HG03159 (cell line): Measurements from ENCODE around the gene CD84.
"Not testable (repeated sequence)": the region's sequence is repeated elsewhere in the genome, so short reads cannot be mapped to it uniquely, and the experiment has no call there.

Experiments
- ATAC-seq: cut with Tn5 transposase; IDR thresholded peaks from one replicate; pipeline ENCODE4 v1.9.1; 2021; ENCODE audit warnings: mild to moderate bottlenecking, moderate library complexity; ENCODE audit not compliant: unreplicated experiment

Gene CD84, protein sequence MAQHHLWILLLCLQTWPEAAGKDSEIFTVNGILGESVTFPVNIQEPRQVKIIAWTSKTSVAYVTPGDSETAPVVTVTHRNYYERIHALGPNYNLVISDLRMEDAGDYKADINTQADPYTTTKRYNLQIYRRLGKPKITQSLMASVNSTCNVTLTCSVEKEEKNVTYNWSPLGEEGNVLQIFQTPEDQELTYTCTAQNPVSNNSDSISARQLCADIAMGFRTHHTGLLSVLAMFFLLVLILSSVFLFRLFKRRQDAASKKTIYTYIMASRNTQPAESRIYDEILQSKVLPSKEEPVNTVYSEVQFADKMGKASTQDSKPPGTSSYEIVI

DNA sequence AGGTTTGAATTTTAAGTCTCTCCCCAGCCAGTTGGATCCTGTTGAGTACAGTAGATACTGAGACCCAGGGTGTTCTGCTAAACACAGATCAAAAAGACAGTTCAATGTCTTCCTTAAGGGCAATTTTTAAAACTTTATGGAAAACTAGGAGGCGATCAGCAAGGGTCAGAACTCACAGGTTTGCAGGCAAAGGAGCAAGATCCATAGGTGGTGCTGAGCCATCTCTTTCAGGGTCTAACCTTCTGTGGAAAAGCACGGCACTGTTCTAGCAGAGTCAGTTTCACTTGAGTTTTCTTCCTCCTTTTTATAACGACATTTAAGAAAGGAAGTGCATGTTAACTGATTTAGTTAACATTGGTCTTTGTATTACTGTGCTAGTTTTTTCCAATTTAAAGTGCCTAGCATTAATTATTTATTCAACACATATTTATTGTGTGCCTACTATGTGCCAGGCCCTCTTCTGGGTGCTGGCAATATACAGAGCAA, at the start of gene CD84:
CD84 (minus strand) TSS at position 281 of the 486 bp plus-strand sequence; CDS start at position 222, 59 bp downstream.
- no peak for ATAC-seq

DNA sequence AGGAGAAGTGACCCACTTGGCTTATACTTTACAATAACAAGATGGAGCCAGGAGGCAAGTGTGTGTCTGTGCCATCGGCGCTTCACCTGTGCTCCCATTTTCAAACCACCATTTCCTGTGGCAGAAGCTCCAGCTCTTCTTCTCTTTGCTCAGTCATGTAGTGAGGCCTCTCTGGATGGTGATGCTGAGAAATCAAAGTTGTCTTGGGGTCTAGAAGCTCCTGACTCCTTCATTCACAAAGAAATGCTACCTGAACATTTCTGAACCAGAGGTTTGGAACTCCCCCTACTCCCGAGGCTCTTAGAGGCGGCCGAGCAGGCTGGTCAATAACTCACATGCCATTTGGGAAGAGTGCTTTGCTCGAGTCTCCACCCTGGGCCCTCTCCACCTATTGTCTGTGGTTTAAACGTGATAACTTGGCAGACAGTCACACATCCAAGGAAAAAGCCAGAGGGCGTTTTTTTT, 49.5 kb upstream of the CD84 start:
- no peak for ATAC-seq

GRCh38 chr1:160627677-160628289, 48.5 kb upstream of the CD84 start:
- ATAC-seq: not testable (repeated sequence)

- peak; percentile 29 for ATAC-seq
These were observed 47.4 kb upstream of the CD84 start for GRCh38 chr1:160626509-160627342.

GRCh38 chr1:160625725-160626498, 46.6 kb upstream of the CD84 start:
- ATAC-seq: no peak

GRCh38 chr1:160625321-160625720, 46.0 kb upstream of the CD84 start:
- no peak for ATAC-seq

- no peak for ATAC-seq
These were observed 45.2 kb upstream of the CD84 start for GRCh38 chr1:160624464-160624863.

GRCh38 chr1:160623862-160624261, 44.6 kb upstream of the CD84 start:
- ATAC-seq: no peak

DNA sequence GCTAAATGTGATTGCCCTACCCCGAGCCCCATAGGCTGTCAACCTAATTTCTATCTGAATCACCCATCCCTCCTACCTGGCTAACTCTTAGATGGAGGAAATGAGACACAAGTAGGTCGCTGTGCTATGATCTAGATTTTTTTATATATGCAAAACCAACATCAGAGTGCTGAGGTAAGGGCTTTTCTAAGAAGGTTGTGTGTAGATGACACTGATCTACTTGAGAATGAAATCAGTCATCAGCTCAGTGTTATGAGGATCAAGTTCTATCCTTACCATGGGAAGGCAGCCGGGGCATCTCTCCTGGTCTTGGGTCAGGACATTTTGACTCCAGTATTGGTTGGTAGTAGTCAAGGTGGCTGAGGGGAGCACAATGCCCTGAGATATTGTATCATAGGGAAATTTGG, 43.9 kb upstream of the CD84 start:
- no peak for ATAC-seq

- ATAC-seq: no peak
These were observed 43.4 kb upstream of the CD84 start for GRCh38 chr1:160622501-160623226.

DNA sequence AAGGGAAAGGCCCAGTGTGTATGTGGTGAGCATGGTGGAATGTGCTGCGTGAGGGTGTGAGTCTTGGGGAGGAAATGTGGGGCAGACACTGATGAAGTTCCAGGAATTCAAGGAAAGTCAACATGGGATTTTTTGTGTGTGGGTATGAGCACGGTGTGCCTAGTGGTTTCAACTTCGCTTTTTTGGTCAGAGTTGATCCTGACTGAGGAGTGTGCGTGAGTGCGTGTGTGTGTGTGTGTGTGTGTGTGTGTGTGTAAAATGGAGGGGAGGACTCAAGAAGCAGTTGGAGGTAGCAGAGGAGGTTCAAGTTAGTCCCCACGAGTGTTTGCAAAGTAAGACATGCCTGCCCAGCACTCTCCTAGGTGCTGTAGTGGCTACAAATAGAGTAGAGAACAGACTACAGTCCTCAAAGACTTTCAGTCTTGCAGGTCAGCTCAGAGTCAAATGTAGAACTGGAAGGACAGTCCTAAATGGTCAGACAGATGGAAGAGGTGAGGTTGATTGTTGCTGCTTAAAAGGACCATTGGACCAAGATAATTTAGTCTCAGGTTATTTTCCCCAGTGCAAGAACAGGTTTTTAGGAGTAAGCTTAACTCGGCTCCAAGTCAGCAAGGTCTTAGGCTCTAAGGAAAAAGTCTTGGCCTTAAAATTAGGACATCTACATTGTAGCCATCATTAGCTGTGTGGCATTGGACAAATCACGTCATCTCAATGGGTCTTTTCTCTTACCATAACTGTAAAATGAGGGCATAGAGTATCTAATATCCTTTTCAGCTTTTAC, 42.5 kb upstream of the CD84 start:
- no peak for ATAC-seq

- no peak for ATAC-seq
These were observed 41.8 kb upstream of the CD84 start for GRCh38 chr1:160620942-160621632.

- ATAC-seq: no peak
These were observed 40.5 kb upstream of the CD84 start for GRCh38 chr1:160619742-160620277.

GRCh38 chr1:160618763-160619274, 39.5 kb upstream of the CD84 start:
- no peak for ATAC-seq

- no peak for ATAC-seq
These were observed 39.0 kb upstream of the CD84 start for GRCh38 chr1:160618327-160618726.

- no peak for ATAC-seq
These were observed 36.4 kb upstream of the CD84 start for GRCh38 chr1:160615660-160616059.

- ATAC-seq: no peak
These were observed 35.1 kb upstream of the CD84 start for GRCh38 chr1:160614410-160614809.

DNA sequence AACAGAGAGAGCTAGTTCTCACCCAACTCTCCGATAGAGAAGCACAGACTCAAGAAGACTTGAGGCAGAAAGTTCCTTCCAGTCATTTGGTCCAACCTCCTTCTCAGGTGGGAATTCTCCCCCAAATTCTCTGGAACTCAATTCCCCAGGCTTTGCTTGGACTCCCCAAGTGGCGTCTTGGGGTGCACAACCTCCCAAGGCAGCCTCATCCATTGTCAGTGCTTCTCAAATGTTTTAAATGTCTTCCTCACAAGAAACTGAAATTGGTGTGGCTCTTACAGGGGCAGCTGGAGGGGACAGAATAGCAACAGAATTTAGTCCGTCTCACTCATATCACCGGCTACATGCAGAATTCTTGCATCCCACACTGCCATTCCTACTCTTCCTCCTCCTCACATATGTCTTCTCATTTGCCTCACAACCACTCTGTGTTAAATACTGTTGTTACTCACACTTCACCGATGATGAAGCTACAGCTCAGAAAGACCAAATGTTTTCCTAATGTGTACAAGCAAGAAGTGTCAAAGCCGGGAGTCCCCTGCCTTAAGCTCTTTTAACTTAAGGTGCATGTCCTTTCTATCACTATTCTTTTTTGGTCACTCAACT, 33.4 kb upstream of the CD84 start:
- no peak for ATAC-seq
